DMS153 treated with DMSO at 0.1 percent for 48 hours (cell line): Measurements from ENCODE around the gene TRIM50.
A peak's percentile ranks its signal among the peaks of the same experiment; 100 is the strongest.
"Not testable (repeated sequence)": the region's sequence is repeated elsewhere in the genome, so short reads cannot be mapped to it uniquely, and the experiment has no call there.

Experiments
- DNase-seq: peaks from one replicate; lab custom pipeline; 2025; ENCODE audit not compliant: unreplicated experiment; lab: John Stamatoyannopoulos, UW

TRIM50 gene

GRCh38 chr7:73316521-73316920, 11.4 kb downstream of the TRIM50 start:
- DNase-seq, result no peak

GRCh38 chr7:73314271-73314670, 13.6 kb downstream of the TRIM50 start:
- DNase-seq, result no peak

- DNase-seq, result no peak
Measured at GRCh38 chr7:73313521-73313906, 14.4 kb downstream of the TRIM50 start.

- no peak for DNase-seq
Measured at GRCh38 chr7:73312831-73313520, 14.9 kb downstream of the TRIM50 start.

GRCh38 chr7:73311421-73311820, 16.5 kb downstream of the TRIM50 start:
- DNase-seq, result not testable (repeated sequence)

GRCh38 chr7:73308665-73309214, 19.1 kb downstream of the TRIM50 start, which contains the start of gene NSUN5:
TSS of gene NSUN5 (minus strand) at chr7:73308826. CDS start at chr7:73308790, 36 bp downstream.
- peak; percentile 74 for DNase-seq

- no peak for DNase-seq
Measured at GRCh38 chr7:73308074-73308664, 19.7 kb downstream of the TRIM50 start.

- no peak for DNase-seq
Measured at GRCh38 chr7:73307436-73307835, 20.4 kb downstream of the TRIM50 start.

GRCh38 chr7:73304612-73305387, 23.1 kb downstream of the TRIM50 start:
- not testable (repeated sequence) for DNase-seq

GRCh38 chr7:73304071-73304470, 23.8 kb downstream of the TRIM50 start:
- no peak for DNase-seq

GRCh38 chr7:73303546-73303945, 24.3 kb downstream of the TRIM50 start:
- DNase-seq, result no peak

GRCh38 chr7:73302846-73303245, 25.0 kb downstream of the TRIM50 start:
- not testable (repeated sequence) for DNase-seq

GRCh38 chr7:73301108-73301507, 26.8 kb downstream of the TRIM50 start:
- not testable (repeated sequence) for DNase-seq

- DNase-seq, result not testable (repeated sequence)
Measured at GRCh38 chr7:73299812-73300211, 28.1 kb downstream of the TRIM50 start.

- DNase-seq, result not testable (repeated sequence)
Measured at GRCh38 chr7:73297706-73298105, 30.2 kb downstream of the TRIM50 start.

GRCh38 chr7:73297235-73297634, 30.6 kb downstream of the TRIM50 start:
- not testable (repeated sequence) for DNase-seq

GRCh38 chr7:73277210-73277609, 50.7 kb downstream of the TRIM50 start:
- not testable (repeated sequence) for DNase-seq

GRCh38 chr7:73267813-73268212, 60.1 kb downstream of the TRIM50 start:
- not testable (repeated sequence) for DNase-seq

GRCh38 chr7:73266719-73267368, 61.0 kb downstream of the TRIM50 start:
- DNase-seq, result not testable (repeated sequence)
